Adrenal gland (tissue), 12 donors: ENCODE results near the gene A4GALT. TPM values are rescaled to one million over a fixed set of nuclear protein-coding genes. Genes with fewer than 3 reads are reported as not detected.
"Not testable (repeated sequence)": the region's sequence is repeated elsewhere in the genome, so short reads cannot be mapped to it uniquely, and the experiment has no call there.

Source experiments
- DNase-seq, 7 donors: peaks; one replicate each; pipeline ENCODE4 v3.0.0-alpha.2; 2019 to 2020
- H3K27ac ChIP-seq, 5 donors: fragments of 200-600 bp; sonication (generic) in 4 of 5; 1 replicate in 3 of 5; 2 replicates in 2 of 5; pipeline versions ENCODE4 v1.5.1 to v1.8.0; 2016 to 2020; ENCODE audit warnings: mild to moderate bottlenecking in 1 of 5
- H3K27me3 ChIP-seq: fragments of 200-600 bp; 2 replicates; pipeline ENCODE4 v1.8.0; 2021
- H3K36me3 ChIP-seq, 2 donors: fragments of 200-600 bp; replicated peaks in 1 of 2; 1 replicate in 1 of 2; 2 replicates in 1 of 2; pipeline versions ENCODE4 v1.5.1 to v1.8.0; 2018 to 2022
- H3K4me1 ChIP-seq, 2 donors: fragments of 200-600 bp; replicated peaks in 1 of 2; 1 replicate in 1 of 2; 2 replicates in 1 of 2; pipeline versions ENCODE4 v1.5.1 to v1.8.0; 2018 to 2021
- H3K4me3 ChIP-seq, 4 donors: fragments of 200-600 bp; sonication (generic) in 3 of 4; one replicate each; pipeline ENCODE4 v1.5.1; 2016 to 2018
- H3K9me3 ChIP-seq, 3 donors: fragments of 200-600 bp; sonication (generic) in 1 of 3; replicated peaks in 1 of 3; 1 replicate in 2 of 3; 2 replicates in 1 of 3; pipeline versions ENCODE4 v1.5.1 to v1.8.0; 2016 to 2021
- CTCF ChIP-seq, 6 experiments: fragments of 450-650 bp in 4 of 6; fragments of 200-600 bp in 2 of 6; sonication (generic) in 1 of 6; IDR thresholded peaks; 1 replicate in 5 of 6; 2 replicates in 1 of 6; pipeline versions ENCODE4 v1.5.1 to v1.8.0; 2016 to 2021; ENCODE audit warnings: antibody characterized with exemption in 6 of 6, mild to moderate bottlenecking in 2 of 6, moderate library complexity in 1 of 6
- POLR2A ChIP-seq, 2 donors: fragments of 450-650 bp; IDR thresholded peaks; one replicate each; pipeline ENCODE4 v1.6.1; 2017; ENCODE audit warnings: antibody characterized with exemption in 2 of 2, mild to moderate bottlenecking in 2 of 2, moderate library complexity in 1 of 2
- WGBS, 4 donors: extraction: QIAGEN DNeasy Blood & Tissue Kit in 2 of 4; methylation state at CpG; one replicate each; pipeline versions ENCODE4 v1.1.5 to v1.1.7; 2013 to 2017; 5-methylcytosine and 5-hydroxymethylcytosine counted together
- intact Hi-C, 2 donors: fragments of 100-400 bp; cut with DNase I; formaldehyde crosslinking; loops; one replicate each; pipeline versions ENCODE4 v1.14.1 to v1.15.0; 2022 to 2023
- polyA plus RNA-seq, 3 donors: library from polyadenylated mRNA; stranded (reverse); fragments of 200-250 nt in 2 of 3; fragments of 350-450 nt in 1 of 3; fragmentation: Illumina TruSeq in 1 of 3; extraction: RNeasy Lipid Tissue Mini Kit (QIAGEN cat#74804) in 1 of 3; gene quantifications; one replicate each; pipeline ENCODE4 v1.2.3, GENCODE V29; 2013 to 2014
- total RNA-seq, 9 donors: library from RNA; depleted of rRNA in 4 of 9; stranded (reverse); fragments of >200 nt in 4 of 9; fragments of 120-200 nt in 1 of 9; fragmentation: NEBNext Ultra II Directional in 1 of 9; extraction: Animal tissue kit (Norgen Biotek cat#: 25700) in 1 of 9; gene quantifications; one replicate each; pipeline versions ENCODE4 v1.1.0 to v1.2.4, GENCODE V29; 2013 to 2023
- donor health status: healthy with polysubstance abuse.
- donor health status: Bipolar disorder and iron deficiency.
- donor health status: DM: yes; HTN: yes; CAD: no.
- donor health status: DM: no; HTN: no; CAD: no.
- donor health status: DM: no; HTN: no; CAD: no.
- donor health status: DM: yes; HTN: yes; CAD: no.

The A4GALT gene
- total and polyA plus RNA-seq, 12 donors: 1.9 to 29.8 (median 17.4) TPM

- Histone ChIP-seq H3K4me3 (no peak overlapping the region), H3K9me3 (no peaks in the 10 kb centered on the region), H3K36me3 (no peaks in the 10 kb centered on the region), H3K4me1 (no peaks in the 10 kb centered on the region), H3K27me3 (no peaks in the 10 kb centered on the region), H3K27ac (no peak overlapping the region)
- 68 to 86% (median 81%) methylated on average over 9 to 13 of the region's 13 CpGs for WGBS, 4 donors
- intact Hi-C loops: no loop called here
- no peak for DNase-seq
- no peak for TF ChIP-seq POLR2A (IDR thresholded peaks at IDR 0.05)
- TF ChIP-seq CTCF (IDR thresholded peaks at IDR 0.05): no peak
Measured at GRCh38 chr22:42763965-42764480, 43.4 kb upstream of the A4GALT start.

GRCh38 chr22:42760806-42761565 is 40.3 kb upstream of the A4GALT start:
- H3K4me3 ChIP-seq: no peak overlapping the region
- WGBS, 4 donors: 81 to 86% (median 84%) methylated on average over 10 to 18 of the region's 18 CpGs
- no peaks in the 10 kb centered on the region for H3K9me3 ChIP-seq
- TF ChIP-seq POLR2A (IDR thresholded peaks at IDR 0.05) (no peak), CTCF (IDR thresholded peaks at IDR 0.05) (no peak)
- DNase-seq: no peak
- no peak overlapping the region for H3K27ac ChIP-seq
- no peaks in the 10 kb centered on the region for H3K4me1 ChIP-seq
- no peaks in the 10 kb centered on the region for H3K27me3 ChIP-seq
- no peaks in the 10 kb centered on the region for H3K36me3 ChIP-seq
- intact Hi-C loops: no loop called here

- TF ChIP-seq CTCF (IDR thresholded peaks at IDR 0.05) (no peak), POLR2A (IDR thresholded peaks at IDR 0.05) (no peak)
- peak in 1 of 7 donors; percentile 52 for DNase-seq
- 86 to 90% (median 88%) methylated on average over 20 to 23 of the region's 23 CpGs for WGBS, 4 donors
- H3K36me3 ChIP-seq: no peaks in the 10 kb centered on the region
- no peaks in the 10 kb centered on the region for H3K4me1 ChIP-seq
- H3K4me3 ChIP-seq: no peak overlapping the region
- H3K27ac ChIP-seq: no peak overlapping the region
- no peaks in the 10 kb centered on the region for H3K27me3 ChIP-seq
- intact Hi-C loops: no loop called here
- H3K9me3 ChIP-seq: no peaks in the 10 kb centered on the region
Measured at GRCh38 chr22:42758931-42759629, 38.4 kb upstream of the A4GALT start.

- H3K27me3 ChIP-seq, H3K4me3 ChIP-seq, intact Hi-C loops, H3K9me3 ChIP-seq, H3K36me3 ChIP-seq: not testable (repeated sequence)
- H3K4me1 ChIP-seq: peaks cover 0 to 12% of the 10 kb centered on the region in 2 donors
- WGBS, 4 donors: 47 to 60% (median 58%) methylated on average over 5 of the region's 5 CpGs
- peak overlapping the region; percentile 23 to 86 (median 77) for H3K27ac ChIP-seq
- peak in 6 of 7 donors; percentile 50 to 78 (median 69) for DNase-seq
Measured at GRCh38 chr22:42755553-42755952, 34.9 kb upstream of the A4GALT start.

GRCh38 chr22:42755121-42755520 is 34.5 kb upstream of the A4GALT start:
- WGBS, 4 donors: 80 to 88% (median 82%) methylated on average over 8 to 15 of the region's 16 CpGs
- H3K36me3 ChIP-seq, intact Hi-C loops, H3K9me3 ChIP-seq, H3K4me3 ChIP-seq, DNase-seq, H3K27me3 ChIP-seq: not testable (repeated sequence)
- peak overlapping the region; percentile 23 to 86 (median 77) for H3K27ac ChIP-seq
- peaks cover 0 to 12% of the 10 kb centered on the region in 2 donors for H3K4me1 ChIP-seq
